Esophagus (tissue), 2 donors: ENCODE results near the gene EPS8L3. TPM values are rescaled to one million over a fixed set of nuclear protein-coding genes. Genes with fewer than 3 reads are reported as not detected.

Experiments
- polyA plus RNA-seq, 2 donors: library from polyadenylated mRNA; stranded (reverse); fragments of 200-250 nt; gene quantifications; one replicate each; pipeline ENCODE4 v1.2.3, GENCODE V29; 2013
- donor health status: healthy with polysubstance abuse.
- donor health status: Bipolar disorder and iron deficiency.

EPS8L3 gene
- polyA plus RNA-seq, 2 donors, result 0.10 to 0.28 TPM

Other genes starting within 250 kb of the EPS8L3 start
- gene GPR61, start 224.1 kb downstream of the EPS8L3 start, polyA plus RNA-seq, result under 1 TPM in 1 of 2 donors, not detected in 1; 0.06 TPM
- gene GNAI3, start 215.3 kb downstream of the EPS8L3 start, polyA plus RNA-seq, result 1 to 10 TPM; 3.5 to 6.8 TPM
- not detected for gene GNAT2, start 144.3 kb downstream of the EPS8L3 start, polyA plus RNA-seq
- gene AMPD2, start 144.1 kb downstream of the EPS8L3 start, polyA plus RNA-seq, result 10 to 100 TPM; 15.7 to 16.3 TPM
- gene GSTM4, start 107.8 kb downstream of the EPS8L3 start, polyA plus RNA-seq, result 10 to 100 TPM; 22.9 to 26.4 TPM
- 100 to 1,000 TPM in 1 of 2 donors, 10 to 100 TPM in 1; 52.0 to 130 TPM for gene GSTM2, start 95.9 kb downstream of the EPS8L3 start, polyA plus RNA-seq
- gene GSTM1, start 76.1 kb downstream of the EPS8L3 start, polyA plus RNA-seq, result 100 to 1,000 TPM; 125 to 132 TPM
- gene GSTM5, start 51.7 kb downstream of the EPS8L3 start, polyA plus RNA-seq, result 1 to 10 TPM; 1.6 to 2.2 TPM
- gene GSTM3, start 22.9 kb downstream of the EPS8L3 start, polyA plus RNA-seq, result 100 to 1,000 TPM in 1 of 2 donors, 10 to 100 TPM in 1; 77.5 to 106 TPM
- 1 to 10 TPM; 5.6 to 5.7 TPM for gene CSF1, start 146.9 kb upstream of the EPS8L3 start, polyA plus RNA-seq
- 10 to 100 TPM; 22.6 to 34.7 TPM for gene AHCYL1, start 220.8 kb upstream of the EPS8L3 start, polyA plus RNA-seq